ENCODE results near the gene IFIT2.
"Not testable (repeated sequence)": the region's sequence is repeated elsewhere in the genome, so short reads cannot be mapped to it uniquely, and the experiment has no call there.

The IFIT2 gene

GRCh38 chr10:89301721-89302445 lies at the start of gene IFIT2:
TSS of gene IFIT2 (plus strand) at chr10:89302046. CDS start at chr10:89302124, 78 bp downstream.
- peak; percentile 22 to 25 for DNase-seq

GRCh38 chr10:89252225-89252585 lies 49.6 kb upstream of the IFIT2 start:
- no peak for DNase-seq

GRCh38 chr10:89255091-89255579 lies 46.7 kb upstream of the IFIT2 start:
- DNase-seq: not testable (repeated sequence)

DNA sequence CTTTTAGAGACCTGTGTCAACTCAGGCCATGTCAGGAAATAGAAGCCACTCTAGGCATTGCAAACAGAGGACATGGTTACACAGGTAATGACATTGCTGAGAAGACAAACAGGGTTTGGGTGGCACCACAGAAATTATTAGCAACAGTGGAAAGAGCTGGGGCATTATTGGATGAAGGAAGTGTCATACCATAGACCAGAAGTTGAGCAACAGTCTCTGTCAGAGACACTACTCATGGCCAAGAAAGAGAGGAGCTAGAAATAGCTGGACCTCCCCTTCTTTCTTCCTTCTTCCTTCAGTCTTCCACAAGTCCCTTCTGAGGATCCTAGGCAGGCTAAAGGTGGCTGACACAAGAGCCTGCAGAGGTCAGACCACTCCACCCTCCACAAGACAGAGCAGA lies 46.1 kb upstream of the IFIT2 start:
- DNase-seq: no peak

DNA sequence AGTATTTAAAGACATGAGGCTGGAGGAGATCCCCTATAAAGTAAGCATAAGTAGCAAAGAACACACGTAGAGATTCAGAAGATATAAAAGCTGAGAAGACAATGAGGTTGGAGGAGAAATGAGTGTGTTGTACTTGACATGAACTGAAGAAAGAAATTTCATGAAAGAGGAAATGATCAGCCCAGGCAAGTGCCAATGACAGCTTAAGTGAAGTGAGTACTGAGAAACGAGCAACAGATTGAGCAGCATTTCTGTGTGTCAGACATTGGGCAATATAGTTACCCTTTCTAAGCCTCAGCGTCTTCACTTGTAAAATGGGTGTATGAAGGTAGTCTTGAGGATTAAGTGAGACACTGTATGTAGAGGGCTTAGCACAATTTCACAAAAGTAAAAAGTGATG lies 45.5 kb upstream of the IFIT2 start:
- no peak for DNase-seq

DNA sequence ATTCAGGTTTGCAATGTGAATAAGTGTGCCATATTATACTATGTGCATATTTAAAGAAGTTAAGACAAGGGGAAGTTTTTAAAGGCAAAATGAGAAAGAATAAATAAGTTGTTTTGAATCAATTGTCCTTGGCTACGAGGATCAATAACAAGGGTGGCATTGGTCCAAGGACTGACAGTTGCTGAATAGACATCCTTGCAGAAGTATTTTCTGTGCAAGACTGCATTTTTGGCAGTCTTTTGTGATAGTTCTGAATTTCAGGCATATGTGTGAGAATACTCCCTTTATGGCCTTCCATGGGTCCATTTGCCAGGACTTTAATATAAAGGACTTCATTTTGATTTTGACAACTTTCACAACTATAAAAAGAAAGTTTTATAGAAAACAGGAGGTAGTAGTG lies 44.9 kb upstream of the IFIT2 start:
- no peak for DNase-seq

GRCh38 chr10:89257581-89257980 lies 44.3 kb upstream of the IFIT2 start:
- no peak for DNase-seq

- no peak for DNase-seq
Observed at GRCh38 chr10:89258881-89259280, 43.0 kb upstream of the IFIT2 start.

DNA sequence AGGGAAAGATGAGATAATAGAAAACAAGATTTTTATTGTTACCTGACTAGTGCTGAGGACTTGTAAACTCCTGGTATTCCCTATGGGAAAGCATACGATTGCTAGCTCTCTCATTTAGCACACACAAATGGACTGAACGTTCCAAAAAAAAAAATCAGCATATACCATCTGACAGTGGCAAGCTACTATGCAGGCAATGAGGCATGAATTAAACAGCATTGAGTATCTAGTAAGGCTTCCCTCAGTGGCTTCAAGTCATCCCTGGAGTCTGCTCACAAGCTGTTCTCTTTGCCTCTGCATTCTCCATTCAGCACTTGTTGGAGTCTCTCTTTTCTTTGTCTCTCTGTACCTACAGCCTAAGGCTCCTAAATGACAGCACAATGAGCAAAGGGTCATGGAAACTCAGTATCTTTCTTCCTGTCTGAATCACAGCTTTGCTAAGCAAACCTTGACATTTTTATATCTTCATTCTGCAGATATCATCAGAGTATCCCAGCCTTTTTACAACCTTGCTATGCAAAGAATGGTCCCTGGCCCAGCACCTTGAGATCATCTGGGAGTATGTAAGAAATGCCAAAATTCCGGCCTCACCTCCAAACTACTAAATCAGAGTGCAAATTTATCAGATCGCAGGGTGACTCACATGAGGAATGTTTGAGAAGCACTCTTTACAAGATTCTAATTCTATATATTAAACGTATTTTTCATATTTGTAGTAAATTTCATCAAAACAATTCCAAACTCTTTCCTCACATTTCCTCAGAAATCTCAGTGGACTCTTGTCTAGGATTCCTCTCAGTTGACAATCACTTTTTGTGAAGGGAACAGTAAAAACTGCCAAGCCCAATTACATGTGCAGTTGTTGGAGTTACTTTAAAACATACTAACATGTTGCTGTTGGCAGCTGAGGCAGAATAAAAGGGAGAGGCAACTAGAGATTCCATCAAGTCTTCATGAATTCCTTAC lies 39.5 kb upstream of the IFIT2 start:
- DNase-seq: no peak

DNA sequence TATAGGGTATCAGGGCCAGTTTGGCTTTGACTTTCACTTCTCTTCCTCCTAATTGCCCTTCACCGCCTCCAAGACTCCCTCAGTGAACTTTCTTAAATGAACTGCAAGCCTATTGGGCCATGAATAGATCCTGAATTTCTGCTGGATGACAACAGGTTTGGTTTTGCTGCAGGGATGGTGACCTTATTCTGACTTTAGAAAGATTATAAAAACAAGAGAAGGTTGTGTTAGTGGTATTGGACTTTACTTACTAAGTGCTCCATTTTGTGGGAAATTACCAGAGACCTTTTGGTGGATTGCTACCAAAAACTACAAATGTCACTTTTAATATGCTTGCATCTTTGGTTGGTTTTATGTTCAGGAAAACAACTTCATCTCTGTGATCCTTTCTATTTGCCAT lies 38.8 kb upstream of the IFIT2 start:
- no peak for DNase-seq

GRCh38 chr10:89263531-89263930 lies 38.3 kb upstream of the IFIT2 start:
- DNase-seq: no peak

GRCh38 chr10:89266721-89267453 lies 35.0 kb upstream of the IFIT2 start:
- DNase-seq: no peak

- DNase-seq: no peak
Observed at GRCh38 chr10:89269433-89270152, 32.3 kb upstream of the IFIT2 start.

DNA sequence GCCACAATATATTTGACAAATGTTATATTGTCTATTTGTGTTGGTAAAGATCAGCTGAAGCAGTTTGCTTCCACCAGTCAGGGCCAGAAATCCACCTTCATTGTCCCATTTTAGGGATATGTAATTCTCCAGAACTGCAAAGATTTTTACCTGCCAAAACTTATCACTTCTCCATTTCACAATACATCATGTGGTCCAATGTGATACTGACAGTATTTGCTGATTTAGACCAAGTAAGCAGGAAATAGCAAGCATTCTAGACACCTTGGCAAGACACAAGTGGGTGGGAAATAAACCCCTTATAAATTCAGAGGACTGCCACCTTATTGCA lies 31.7 kb upstream of the IFIT2 start:
- no peak for DNase-seq

- DNase-seq: no peak
Observed at GRCh38 chr10:89271532-89271931, 30.3 kb upstream of the IFIT2 start.

GRCh38 chr10:89273680-89274079 lies 28.2 kb upstream of the IFIT2 start:
- no peak for DNase-seq

GRCh38 chr10:89274928-89275327 lies 26.9 kb upstream of the IFIT2 start:
- DNase-seq: no peak

DNA sequence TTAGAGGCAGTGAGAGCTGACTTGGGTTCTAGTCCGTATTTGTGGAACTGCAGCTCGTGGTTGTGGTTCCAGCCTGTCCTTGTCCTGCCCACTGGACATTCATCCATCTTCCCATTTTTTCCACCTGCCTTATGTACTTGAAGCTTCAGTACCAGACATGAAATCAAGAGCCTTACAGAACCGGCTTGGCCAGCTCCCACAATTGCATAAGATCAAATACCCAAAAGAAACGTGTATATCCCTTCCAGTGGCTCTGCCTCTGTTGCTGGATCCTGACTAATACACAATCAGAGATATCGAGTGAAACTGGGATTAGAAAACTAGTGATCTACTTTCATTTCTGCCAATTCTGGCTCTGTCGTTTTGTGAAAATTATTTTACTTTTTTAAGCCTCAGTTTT lies 26.5 kb upstream of the IFIT2 start:
- no peak for DNase-seq

DNA sequence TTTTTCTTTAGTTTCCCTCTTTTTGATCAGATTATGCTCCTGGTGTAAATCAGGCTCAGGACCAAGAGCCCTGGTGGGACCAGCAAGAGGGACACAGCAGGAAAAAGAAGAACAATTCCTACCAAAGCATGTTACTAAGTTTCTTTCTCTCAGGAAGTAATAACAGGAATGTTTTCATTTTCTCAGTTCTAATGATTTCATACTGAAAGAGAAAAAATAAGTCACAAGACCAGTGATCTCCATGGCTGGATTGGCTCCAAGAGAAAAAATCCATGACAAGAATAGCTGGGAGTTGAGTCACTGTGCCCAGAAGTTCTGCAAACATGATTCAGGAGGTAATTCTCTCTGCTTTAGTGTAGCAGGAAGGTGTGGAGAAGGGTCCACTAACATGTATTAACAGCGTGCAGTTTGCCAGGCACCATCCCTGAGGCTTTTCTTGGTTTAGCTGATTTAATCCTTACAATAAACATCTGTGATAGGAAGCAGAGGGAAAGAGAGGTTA lies 23.8 kb upstream of the IFIT2 start:
- no peak for DNase-seq

GRCh38 chr10:89278900-89279392 lies 22.9 kb upstream of the IFIT2 start:
- DNase-seq: no peak

DNA sequence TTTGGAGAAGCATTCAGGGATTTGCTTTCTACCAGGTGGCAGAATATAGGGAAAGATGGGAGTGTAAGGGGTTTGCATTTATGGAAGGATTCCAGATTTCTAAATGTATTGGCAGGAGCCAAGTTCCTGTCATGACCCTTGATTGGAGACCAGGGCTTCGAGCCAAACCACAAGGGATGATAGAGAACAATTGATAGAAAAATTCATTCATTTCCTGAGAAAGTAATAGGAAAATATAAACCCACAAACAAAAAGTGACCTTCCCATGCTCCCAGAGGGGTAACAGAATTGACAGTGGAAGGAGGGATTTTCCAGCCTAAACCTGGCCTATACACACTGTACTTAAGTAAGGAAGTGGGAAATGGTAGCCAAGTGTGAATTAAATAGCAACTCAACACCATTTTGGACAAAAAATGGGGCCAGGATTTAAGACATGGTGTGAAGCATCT lies 22.4 kb upstream of the IFIT2 start:
- DNase-seq: no peak

- DNase-seq: no peak
Observed at GRCh38 chr10:89280508-89280907, 21.3 kb upstream of the IFIT2 start.
